SK-N-SH (cell line): ENCODE data around the gene MARS1. TPM values are rescaled to one million over a fixed set of nuclear protein-coding genes. Genes with fewer than 3 reads are reported as not detected.

Experiments used
- CTCF ChIA-PET: fragments of 300-600, 350-600 bp; formaldehyde crosslinking; extraction: SDS; loops from one replicate; lab custom pipeline; 2021; lab: Yijun Ruan, JAX
- POLR2A ChIA-PET: fragments of 350-600 bp; sonication (Branson Sonifier 250); formaldehyde crosslinking; extraction: SDS; loops from one replicate; lab custom pipeline; 2020; ENCODE audit warnings: antibody characterized with exemption, inconsistent platforms; lab: Yijun Ruan, JAX
- DNase-seq: peaks from one replicate; pipeline ENCODE4 v3.0.0; 2012
- H2AFZ ChIP-seq: fragments of 200-600 bp; sonication (generic); 2 replicates; pipeline ENCODE4 v1.8.1; 2016; ENCODE audit warnings: antibody characterized with exemption, mild to moderate bottlenecking, low read depth
- H3F3A ChIP-seq: fragments of 200-600 bp; sonication (generic); replicated peaks from 2 replicates; pipeline ENCODE3; 2016; ENCODE audit warnings: antibody characterized with exemption, mild to moderate bottlenecking; ENCODE audit not compliant: insufficient read depth
- H3K27ac ChIP-seq, 2 experiments: fragments of 200-500 bp in 1 of 2; fragments of 200-600 bp in 1 of 2; sonication (Bioruptor generic) in 1 of 2; sonication (generic), shearing (Covaris generic) in 1 of 2; 2 replicates each; pipeline versions ENCODE4 v1.5.1 to v1.6.1; 2014 to 2016; ENCODE audit warnings: low read depth in 2 of 2, inconsistent platforms in 1 of 2, low read length in 1 of 2, mild to moderate bottlenecking in 1 of 2, mixed read lengths in 1 of 2
- H3K27me3 ChIP-seq: fragments of 200-600 bp; sonication (generic), shearing (Covaris generic); 2 replicates; pipeline ENCODE4 v1.6.1; 2016; ENCODE audit warnings: mixed run types; ENCODE audit not compliant: insufficient read depth
- H3K36me3 ChIP-seq, 2 experiments: fragments of 200-500 bp in 1 of 2; fragments of 200-600 bp in 1 of 2; sonication (Bioruptor generic) in 1 of 2; sonication (generic) in 1 of 2; replicated peaks in 1 of 2; 2 replicates each; pipeline versions ENCODE3 to v1.5.1; 2014 to 2016; ENCODE audit warnings: low read length in 1 of 2, mild to moderate bottlenecking in 1 of 2; ENCODE audit not compliant: insufficient read depth in 2 of 2, control insufficient read depth in 1 of 2
- H3K4me1 ChIP-seq, 2 experiments: fragments of 200-500 bp in 1 of 2; fragments of 200-600 bp in 1 of 2; sonication (Bioruptor generic) in 1 of 2; sonication (generic), shearing (Covaris generic) in 1 of 2; 2 replicates each; pipeline versions ENCODE4 v1.5.1 to v1.6.1; 2014 to 2016; ENCODE audit warnings: low read depth in 1 of 2, low read length in 1 of 2, mixed run types in 1 of 2; ENCODE audit not compliant: insufficient read depth in 2 of 2, control insufficient read depth in 1 of 2
- H3K4me2 ChIP-seq: fragments of 200-600 bp; sonication (generic), shearing (Covaris generic); 2 replicates; pipeline ENCODE4 v1.6.1; 2017; ENCODE audit warnings: mixed run types
- H3K4me3 ChIP-seq, 2 experiments: fragments of 200-500 bp in 1 of 2; fragments of 200-600 bp in 1 of 2; sonication (Bioruptor generic) in 1 of 2; sonication (generic), shearing (Covaris generic) in 1 of 2; 2 replicates each; pipeline versions ENCODE4 v1.5.1 to v1.8.1; 2014 to 2016; ENCODE audit warnings: low read depth in 2 of 2, inconsistent platforms in 1 of 2, low read length in 1 of 2, mild to moderate bottlenecking in 1 of 2, mixed read lengths in 1 of 2, moderate library complexity in 1 of 2
- H3K79me2 ChIP-seq: fragments of 200-600 bp; sonication (generic); 2 replicates; pipeline ENCODE4 v1.8.1; 2017; ENCODE audit warnings: mild to moderate bottlenecking; ENCODE audit not compliant: insufficient read depth
- H3K9ac ChIP-seq: fragments of 200-600 bp; sonication (generic); 2 replicates; pipeline ENCODE4 v1.6.1; 2017; ENCODE audit warnings: mixed run types
- H3K9me2 ChIP-seq: fragments of 200-600 bp; sonication (generic); 2 replicates; pipeline ENCODE4 v1.6.1; 2017; ENCODE audit warnings: mixed run types
- H3K9me3 ChIP-seq: fragments of 200-600 bp; sonication (generic); 2 replicates; pipeline ENCODE4 v1.6.1; 2017; ENCODE audit warnings: mixed run types, mild to moderate bottlenecking, moderate library complexity
- H4K20me1 ChIP-seq: fragments of 200-600 bp; sonication (generic); 2 replicates; pipeline ENCODE4 v1.6.1; 2017; ENCODE audit warnings: mild to moderate bottlenecking, mixed run types; ENCODE audit not compliant: insufficient read depth
- ELF1 ChIP-seq: IDR thresholded peaks from 2 replicates; pipeline ENCODE4 v1.4.0; 2012
- FOXM1 ChIP-seq: IDR thresholded peaks from 2 replicates; pipeline ENCODE4 v1.4.0; 2012; ENCODE audit warnings: low read depth, mild to moderate bottlenecking
- GATA2 ChIP-seq: sonication (generic); formaldehyde crosslinking; IDR thresholded peaks from 2 replicates; pipeline ENCODE4 v1.5.0; 2020; ENCODE audit warnings: mild to moderate bottlenecking, missing genetic modification reagents
- JUND ChIP-seq: IDR thresholded peaks from 2 replicates; pipeline ENCODE4 v1.4.0; 2012
- MXI1 ChIP-seq: IDR thresholded peaks from 2 replicates; pipeline ENCODE4 v1.6.1; 2012; ENCODE audit warnings: mild to moderate bottlenecking, low read depth, low read length, improper control_type of control experiment
- NRF1 ChIP-seq: IDR thresholded peaks from 2 replicates; pipeline ENCODE4 v1.6.1; 2012; ENCODE audit warnings: low read depth, mild to moderate bottlenecking, low read length
- RCOR1 ChIP-seq: fragments of 150-350 bp; IDR thresholded peaks from 2 replicates; pipeline ENCODE4 v1.6.1; 2017; ENCODE audit warnings: antibody characterized with exemption, low read length
- RFX5 ChIP-seq: IDR thresholded peaks from 2 replicates; pipeline ENCODE4 v1.6.1; 2012; ENCODE audit warnings: mild to moderate bottlenecking, improper control_type of control experiment, low read length
- SMC3 ChIP-seq: IDR thresholded peaks from 2 replicates; pipeline ENCODE4 v1.6.1; 2012; ENCODE audit warnings: low read depth, low read length, improper control_type of control experiment
- TAF1 ChIP-seq: IDR thresholded peaks from 2 replicates; pipeline ENCODE4 v1.6.1; 2012; ENCODE audit warnings: low read depth, mild to moderate bottlenecking, low read length, moderate library complexity, borderline replicate concordance
- TCF12 ChIP-seq: IDR thresholded peaks from 2 replicates; pipeline ENCODE4 v1.4.0; 2012
- YY1 ChIP-seq: IDR thresholded peaks from 2 replicates; pipeline ENCODE4 v1.4.0; 2012; ENCODE audit warnings: low read depth, mild to moderate bottlenecking
- WGBS: methylation state at CpG from one replicate; pipeline ENCODE4 v1.1.6; 2017; ENCODE audit warnings: low lambda C conversion rate; 5-methylcytosine and 5-hydroxymethylcytosine counted together
- polyA plus RNA-seq, 3 experiments: library from polyadenylated mRNA; depleted of rRNA; stranded (reverse); fragments of >200 nt; gene quantifications; 2 replicates each; pipeline ENCODE4 v1.2.3, GENCODE V29; 2012
- TF ChIP-seq, protein P1 (sequence below): IDR thresholded peaks from 2 replicates; pipeline ENCODE4 v1.6.1; 2012; ENCODE audit warnings: mild to moderate bottlenecking, low read depth, low read length, moderate library complexity
- TF ChIP-seq, protein P2 (sequence below): fragments of 150-350 bp; IDR thresholded peaks from 2 replicates; pipeline ENCODE4 v1.6.1; 2017; ENCODE audit warnings: antibody characterized with exemption, low read length, low read depth, borderline replicate concordance
- TF ChIP-seq, protein P3 (sequence below): fragments of 200-600 bp; sonication (generic); IDR thresholded peaks from 2 replicates; pipeline ENCODE4 v1.6.1; 2017; ENCODE audit warnings: antibody characterized with exemption, mild to moderate bottlenecking, moderate library complexity

Gene MARS1
- polyA plus RNA-seq, 1 of the 3 experiments (the other 2 are of a cell fraction): 158 TPM

DNA sequence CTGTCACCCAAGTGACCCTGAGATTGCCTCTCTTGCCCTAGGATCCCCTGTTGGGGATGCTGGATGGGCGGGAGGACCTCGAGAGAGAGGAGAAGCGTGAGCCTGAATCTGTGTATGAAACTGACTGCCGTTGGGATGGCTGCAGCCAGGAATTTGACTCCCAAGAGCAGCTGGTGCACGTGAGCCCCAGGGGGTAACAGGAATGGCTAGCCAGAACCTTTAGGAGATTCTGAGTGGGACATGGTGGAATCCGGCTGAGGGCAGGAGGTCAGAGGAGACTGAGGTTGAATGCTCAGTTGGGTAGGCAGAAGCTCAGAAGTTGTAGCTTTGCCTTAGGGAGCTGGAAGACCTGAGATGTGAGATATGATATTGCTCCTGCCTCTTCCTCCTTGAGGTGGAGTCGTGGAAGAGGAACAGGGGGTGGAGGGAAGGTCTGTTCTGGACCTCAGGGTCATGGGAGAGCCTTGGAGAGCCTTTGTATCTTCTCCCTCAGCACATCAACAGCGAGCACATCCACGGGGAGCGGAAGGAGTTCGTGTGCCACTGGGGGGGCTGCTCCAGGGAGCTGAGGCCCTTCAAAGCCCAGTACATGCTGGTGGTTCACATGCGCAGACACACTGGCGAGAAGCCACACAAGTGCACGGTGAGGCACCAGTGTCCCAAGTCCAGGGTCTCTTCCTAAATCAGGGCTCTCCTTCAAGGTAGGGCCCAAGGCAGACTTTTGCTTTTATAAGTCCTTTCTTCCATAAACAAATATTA, 21.9 kb upstream of the MARS1 start:
- DNase-seq: no peak
- Histone ChIP-seq H3K79me2 (no peaks in the 10 kb centered on the region), H3F3A (no peaks in the 10 kb centered on the region), H3K9ac (no peak overlapping the region), H3K36me3 (no peaks in the 10 kb centered on the region), H3K9me3 (no peaks in the 10 kb centered on the region), H3K27me3 (peaks cover 47% of the 10 kb centered on the region), H2AFZ (no peak overlapping the region), H4K20me1 (no peaks in the 10 kb centered on the region), H3K4me2 (no peak overlapping the region), H3K4me3 (no peak overlapping the region), H3K27ac (no peak overlapping the region), H3K9me2 (no peaks in the 10 kb centered on the region), H3K4me1 (peaks cover 0 to 9% of the 10 kb centered on the region in 2 experiments; a peak in 1 of 4 replicates)
- 50% methylated on average over 13 of the region's 14 CpGs for WGBS
- ChIA-PET CTCF (interaction anchor here (0.6 to 5.8 kb wide), 6 partner anchors 11 to 1095 kb away, joined by 3 to 74 read pairs (median 3); partner anchors contain the start of genes INHBE and OS9), POLR2A (interaction anchor here (0.6 kb wide), 1 partner anchor 1445 kb away, joined by 3 read pairs; no protein-coding TSS in a partner anchor)
- TF ChIP-seq ELF1 (no peak), YY1 (no peak), GATA2 (no peak), TCF12 (no peak), JUND (no peak), MXI1 (no peak), SMC3 (no peak), TAF1 (no peak), FOXM1 (no peak), NRF1 (no peak), RCOR1 (no peak), RFX5 (no peak)
- TF ChIP-seq, protein P1, sequence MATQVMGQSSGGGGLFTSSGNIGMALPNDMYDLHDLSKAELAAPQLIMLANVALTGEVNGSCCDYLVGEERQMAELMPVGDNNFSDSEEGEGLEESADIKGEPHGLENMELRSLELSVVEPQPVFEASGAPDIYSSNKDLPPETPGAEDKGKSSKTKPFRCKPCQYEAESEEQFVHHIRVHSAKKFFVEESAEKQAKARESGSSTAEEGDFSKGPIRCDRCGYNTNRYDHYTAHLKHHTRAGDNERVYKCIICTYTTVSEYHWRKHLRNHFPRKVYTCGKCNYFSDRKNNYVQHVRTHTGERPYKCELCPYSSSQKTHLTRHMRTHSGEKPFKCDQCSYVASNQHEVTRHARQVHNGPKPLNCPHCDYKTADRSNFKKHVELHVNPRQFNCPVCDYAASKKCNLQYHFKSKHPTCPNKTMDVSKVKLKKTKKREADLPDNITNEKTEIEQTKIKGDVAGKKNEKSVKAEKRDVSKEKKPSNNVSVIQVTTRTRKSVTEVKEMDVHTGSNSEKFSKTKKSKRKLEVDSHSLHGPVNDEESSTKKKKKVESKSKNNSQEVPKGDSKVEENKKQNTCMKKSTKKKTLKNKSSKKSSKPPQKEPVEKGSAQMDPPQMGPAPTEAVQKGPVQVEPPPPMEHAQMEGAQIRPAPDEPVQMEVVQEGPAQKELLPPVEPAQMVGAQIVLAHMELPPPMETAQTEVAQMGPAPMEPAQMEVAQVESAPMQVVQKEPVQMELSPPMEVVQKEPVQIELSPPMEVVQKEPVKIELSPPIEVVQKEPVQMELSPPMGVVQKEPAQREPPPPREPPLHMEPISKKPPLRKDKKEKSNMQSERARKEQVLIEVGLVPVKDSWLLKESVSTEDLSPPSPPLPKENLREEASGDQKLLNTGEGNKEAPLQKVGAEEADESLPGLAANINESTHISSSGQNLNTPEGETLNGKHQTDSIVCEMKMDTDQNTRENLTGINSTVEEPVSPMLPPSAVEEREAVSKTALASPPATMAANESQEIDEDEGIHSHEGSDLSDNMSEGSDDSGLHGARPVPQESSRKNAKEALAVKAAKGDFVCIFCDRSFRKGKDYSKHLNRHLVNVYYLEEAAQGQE: no peak
- TF ChIP-seq, protein P2, sequence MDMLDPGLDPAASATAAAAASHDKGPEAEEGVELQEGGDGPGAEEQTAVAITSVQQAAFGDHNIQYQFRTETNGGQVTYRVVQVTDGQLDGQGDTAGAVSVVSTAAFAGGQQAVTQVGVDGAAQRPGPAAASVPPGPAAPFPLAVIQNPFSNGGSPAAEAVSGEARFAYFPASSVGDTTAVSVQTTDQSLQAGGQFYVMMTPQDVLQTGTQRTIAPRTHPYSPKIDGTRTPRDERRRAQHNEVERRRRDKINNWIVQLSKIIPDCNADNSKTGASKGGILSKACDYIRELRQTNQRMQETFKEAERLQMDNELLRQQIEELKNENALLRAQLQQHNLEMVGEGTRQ: no peak
- TF ChIP-seq, protein P3, sequence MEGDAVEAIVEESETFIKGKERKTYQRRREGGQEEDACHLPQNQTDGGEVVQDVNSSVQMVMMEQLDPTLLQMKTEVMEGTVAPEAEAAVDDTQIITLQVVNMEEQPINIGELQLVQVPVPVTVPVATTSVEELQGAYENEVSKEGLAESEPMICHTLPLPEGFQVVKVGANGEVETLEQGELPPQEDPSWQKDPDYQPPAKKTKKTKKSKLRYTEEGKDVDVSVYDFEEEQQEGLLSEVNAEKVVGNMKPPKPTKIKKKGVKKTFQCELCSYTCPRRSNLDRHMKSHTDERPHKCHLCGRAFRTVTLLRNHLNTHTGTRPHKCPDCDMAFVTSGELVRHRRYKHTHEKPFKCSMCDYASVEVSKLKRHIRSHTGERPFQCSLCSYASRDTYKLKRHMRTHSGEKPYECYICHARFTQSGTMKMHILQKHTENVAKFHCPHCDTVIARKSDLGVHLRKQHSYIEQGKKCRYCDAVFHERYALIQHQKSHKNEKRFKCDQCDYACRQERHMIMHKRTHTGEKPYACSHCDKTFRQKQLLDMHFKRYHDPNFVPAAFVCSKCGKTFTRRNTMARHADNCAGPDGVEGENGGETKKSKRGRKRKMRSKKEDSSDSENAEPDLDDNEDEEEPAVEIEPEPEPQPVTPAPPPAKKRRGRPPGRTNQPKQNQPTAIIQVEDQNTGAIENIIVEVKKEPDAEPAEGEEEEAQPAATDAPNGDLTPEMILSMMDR: no peak
